Nucleus accumbens (tissue), 56 donors: ENCODE results near the gene TSR1.

Experiments used
- DNase-seq, 56 donors: peaks; one replicate each; lab custom pipeline; 2025; lab: John Stamatoyannopoulos, UW

TSR1 gene

DNA sequence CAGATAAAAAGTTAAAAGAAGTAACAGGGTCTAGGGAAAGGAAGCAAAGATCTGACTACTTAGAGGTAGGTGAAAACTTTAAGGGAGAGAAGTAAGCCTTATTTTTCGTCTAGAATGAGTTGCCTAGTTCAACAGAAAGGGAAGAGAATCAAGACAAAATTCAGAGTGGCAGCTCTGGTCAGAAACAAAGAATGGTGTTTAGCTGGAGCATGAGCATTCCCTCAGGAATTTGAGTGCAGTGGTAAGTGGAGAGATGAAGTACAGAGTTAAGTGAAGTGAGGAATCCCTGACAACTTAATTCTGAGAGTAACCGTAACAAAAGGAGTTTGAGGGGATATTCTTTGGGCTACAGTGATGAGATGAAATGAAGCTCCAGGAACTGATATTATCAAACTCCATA is 44.2 kb downstream of the TSR1 start:
- DNase-seq = no peak

DNA sequence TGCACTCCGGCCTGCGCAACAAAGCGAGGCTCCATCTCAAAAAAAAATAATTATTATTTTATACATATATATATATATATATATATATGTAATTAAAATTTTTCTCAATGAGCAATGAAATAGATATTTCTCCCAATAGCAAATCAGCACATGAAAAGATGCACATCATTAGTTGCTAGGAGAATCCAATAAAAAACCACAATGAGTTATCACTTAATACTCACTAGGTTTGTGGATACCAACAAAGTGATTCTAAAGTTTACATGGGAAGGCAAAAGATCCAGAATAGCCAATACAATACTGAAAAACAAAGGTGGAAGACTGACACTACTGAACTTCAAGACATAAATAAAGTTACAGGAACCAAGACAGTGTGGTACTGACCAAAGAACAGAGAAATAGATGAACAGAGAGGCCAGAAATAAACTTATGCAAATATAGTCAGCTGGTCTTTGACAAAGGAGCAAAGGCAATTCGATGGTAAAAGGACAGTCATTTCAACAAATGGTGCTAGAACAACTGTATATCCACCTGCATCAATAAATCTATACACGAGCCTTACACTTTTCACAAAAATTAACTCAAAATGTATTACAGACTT is 46.3 kb downstream of the TSR1 start:
- no peak for DNase-seq

DNA sequence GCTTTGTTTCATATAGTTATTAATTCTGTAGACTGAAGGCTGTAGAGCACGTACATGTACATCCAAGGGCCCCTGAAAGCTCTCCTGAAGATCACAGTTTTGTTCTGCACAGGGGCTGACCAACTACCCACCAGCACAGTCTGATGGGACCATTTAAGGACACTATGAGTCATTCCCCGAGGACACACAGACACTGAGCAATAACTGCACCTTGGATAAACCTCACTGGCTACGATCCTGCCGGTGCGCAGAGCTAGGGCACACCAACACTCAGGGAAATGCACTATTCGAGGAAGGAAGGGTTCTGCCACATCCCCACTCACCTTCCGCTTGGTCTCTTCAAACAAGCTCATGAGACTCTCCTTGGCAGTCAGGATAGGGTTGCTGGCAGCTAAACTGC is 53.0 kb downstream of the TSR1 start:
- DNase-seq = no peak

DNA sequence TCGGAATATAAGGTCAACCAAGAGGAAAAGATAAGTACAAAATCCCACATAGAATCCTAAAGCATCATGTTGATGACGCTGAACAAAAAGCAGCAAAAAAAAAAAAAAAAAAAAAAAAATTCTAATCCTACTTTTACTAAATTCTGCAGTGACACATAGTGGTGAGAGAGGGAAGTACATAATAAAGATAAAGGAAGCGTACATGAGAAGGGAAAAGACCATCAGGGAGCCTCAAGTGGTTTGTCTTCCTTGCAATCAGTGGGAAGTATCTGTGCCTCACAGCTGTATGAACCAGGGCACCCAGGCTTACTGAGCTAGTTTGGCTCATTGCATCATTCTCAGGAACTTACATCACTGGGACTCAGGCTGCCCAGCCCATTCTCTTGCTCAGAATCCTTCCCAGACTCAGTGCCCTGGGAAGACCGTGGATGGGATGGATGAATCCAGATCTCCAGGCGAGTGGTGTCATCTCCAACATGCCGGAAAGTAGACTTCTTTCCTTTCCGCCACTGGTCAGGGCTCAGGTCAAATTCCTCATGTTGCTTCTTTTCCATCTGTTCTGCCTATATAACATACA is 53.9 kb downstream of the TSR1 start:
- no peak for DNase-seq

DNA sequence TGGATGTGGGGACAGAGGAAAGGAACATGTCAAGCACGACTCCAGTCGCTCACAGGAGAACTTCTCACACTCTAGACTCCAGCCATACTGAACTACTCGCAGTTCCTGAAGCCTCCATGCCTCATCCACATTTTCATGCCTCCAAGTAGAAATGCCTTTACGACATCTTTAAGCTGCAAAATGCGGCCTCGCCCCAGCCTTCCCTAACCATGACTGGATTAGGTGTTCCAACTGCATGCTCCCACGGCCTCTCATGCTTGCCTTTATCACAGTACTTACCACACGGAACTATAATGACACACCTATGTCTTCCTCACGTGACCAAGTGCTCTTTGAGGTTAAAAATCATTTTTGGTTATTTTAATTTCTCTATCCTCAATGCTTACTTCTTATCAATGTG is 56.5 kb downstream of the TSR1 start:
- no peak for DNase-seq

DNA sequence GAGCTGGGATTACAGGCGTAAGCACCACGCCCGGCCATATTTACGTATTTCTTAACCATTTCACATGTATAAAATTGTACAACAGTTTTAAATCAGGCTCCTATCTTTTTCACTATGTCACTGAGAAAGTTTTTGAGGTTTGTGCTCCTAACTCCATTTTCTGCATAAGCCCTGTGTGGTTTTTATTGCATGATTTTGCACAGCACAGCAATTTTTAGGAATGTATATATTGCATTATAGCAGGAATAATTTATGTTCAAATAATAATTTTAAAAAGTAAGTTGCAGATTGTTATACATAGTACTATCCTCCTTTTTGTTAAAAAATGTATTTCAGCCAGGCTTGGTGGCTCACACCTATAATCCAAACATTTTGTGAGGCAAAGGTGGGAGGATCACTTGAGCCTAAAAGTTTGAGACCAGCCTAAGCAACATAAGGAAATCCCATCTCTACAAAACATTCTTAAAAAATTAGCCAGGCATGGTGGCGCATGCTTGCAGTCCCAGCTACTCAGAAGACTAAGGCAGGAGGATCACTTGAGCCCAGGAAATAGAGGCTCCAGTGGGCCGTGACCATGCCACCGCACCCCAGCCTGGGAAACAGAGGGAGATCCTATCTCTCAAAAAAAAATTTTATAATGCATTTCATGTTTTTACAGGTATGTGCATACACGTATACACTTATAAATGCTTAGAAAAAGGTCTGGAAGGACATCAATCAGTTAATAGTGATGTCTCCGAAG is 58.7 kb downstream of the TSR1 start:
- no peak for DNase-seq

DNA sequence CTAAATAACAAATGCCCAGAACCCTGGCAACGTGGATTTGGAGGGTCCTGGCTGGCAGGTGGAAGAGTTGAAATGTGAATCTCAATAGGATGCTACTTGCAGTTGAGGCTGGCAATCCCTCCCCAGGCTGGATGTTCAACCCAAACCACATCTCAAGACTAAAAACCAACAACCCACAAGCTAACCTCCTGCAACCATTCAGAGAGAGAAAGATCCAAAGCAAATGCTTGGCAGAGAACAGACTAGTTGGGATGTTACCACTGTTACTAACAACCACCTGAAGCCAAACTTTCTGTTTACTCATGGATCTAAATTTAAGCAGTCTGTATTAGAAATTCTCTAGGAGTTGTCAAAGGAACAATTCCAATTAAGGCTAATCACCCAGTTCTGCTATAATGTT is 60.5 kb downstream of the TSR1 start:
- DNase-seq = no peak

DNA sequence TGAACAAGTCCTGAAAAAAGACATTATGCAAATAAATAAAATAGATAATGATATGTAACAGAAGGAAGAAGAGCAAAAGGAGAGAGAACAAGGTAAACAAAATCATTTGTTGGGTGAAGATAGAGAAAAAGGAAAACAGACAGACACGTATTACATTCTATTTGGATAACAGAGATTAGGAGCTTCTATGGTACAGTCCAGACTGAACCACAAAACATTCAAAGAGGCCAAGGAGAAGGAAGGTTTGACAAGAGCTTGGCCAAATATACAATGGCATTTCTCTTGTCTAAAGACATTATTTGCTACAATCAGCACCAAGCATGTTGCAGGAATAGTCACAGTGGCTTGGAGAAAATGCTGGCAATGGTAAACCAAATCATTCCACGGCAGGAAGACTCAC is 61.8 kb downstream of the TSR1 start:
- no peak for DNase-seq
